Measurements from ENCODE around the gene REPS2.

REPS2 gene

GRCh38 chrX:17007134-17007768 lies 60.8 kb downstream of the REPS2 start:
- DNase-seq: no peak

- no peak for DNase-seq
These were observed 63.6 kb downstream of the REPS2 start for GRCh38 chrX:17009856-17010625.

- no peak for DNase-seq
These were observed 66.0 kb downstream of the REPS2 start for GRCh38 chrX:17012465-17012864.

- no peak for DNase-seq
These were observed 67.8 kb downstream of the REPS2 start for GRCh38 chrX:17014216-17014615.

- no peak for DNase-seq
These were observed 70.7 kb downstream of the REPS2 start for GRCh38 chrX:17017134-17017533.

GRCh38 chrX:17020356-17020755 lies 73.9 kb downstream of the REPS2 start:
- no peak for DNase-seq

- DNase-seq: no peak
These were observed 74.7 kb downstream of the REPS2 start for GRCh38 chrX:17020851-17021821.

- DNase-seq: no peak
These were observed 75.6 kb downstream of the REPS2 start for GRCh38 chrX:17021851-17022604.

GRCh38 chrX:17023661-17024060 lies 77.2 kb downstream of the REPS2 start:
- no peak for DNase-seq

GRCh38 chrX:17024886-17025285 lies 78.4 kb downstream of the REPS2 start:
- DNase-seq: no peak

- no peak for DNase-seq
These were observed 79.3 kb downstream of the REPS2 start for GRCh38 chrX:17025621-17026302.

- no peak for DNase-seq
These were observed 81.5 kb downstream of the REPS2 start for GRCh38 chrX:17027931-17028330.

GRCh38 chrX:17028356-17028755 lies 81.9 kb downstream of the REPS2 start:
- no peak for DNase-seq

- DNase-seq: no peak
These were observed 83.6 kb downstream of the REPS2 start for GRCh38 chrX:17030092-17030491.

GRCh38 chrX:17030580-17031270 lies 84.3 kb downstream of the REPS2 start:
- no peak for DNase-seq

GRCh38 chrX:17031827-17032226 lies 85.4 kb downstream of the REPS2 start:
- no peak for DNase-seq

GRCh38 chrX:17032351-17032750 lies 85.9 kb downstream of the REPS2 start:
- DNase-seq: no peak

- DNase-seq: no peak
These were observed 86.8 kb downstream of the REPS2 start for GRCh38 chrX:17033225-17033624.

- DNase-seq: no peak
These were observed 88.7 kb downstream of the REPS2 start for GRCh38 chrX:17035111-17035510.

- no peak for DNase-seq
These were observed 89.9 kb downstream of the REPS2 start for GRCh38 chrX:17036171-17036961.

GRCh38 chrX:17038277-17038676 lies 91.8 kb downstream of the REPS2 start:
- DNase-seq: no peak

Data from CD4-positive, alpha-beta T cell treated with Interleukin-6 for 4 hours (primary cell).